Retinal pigment epithelial cell (primary cell): ENCODE data around the gene TREML4.
"Not testable (repeated sequence)": the region's sequence is repeated elsewhere in the genome, so short reads cannot be mapped to it uniquely, and the experiment has no call there.

ENCODE experiments used
- DNase-seq: peaks from one replicate; pipeline ENCODE4 v3.0.0-alpha.2; 2010; ENCODE audit warnings: low read depth
- H3K4me3 ChIP-seq: 2 replicates; pipeline ENCODE4 v1.5.1; 2011; ENCODE audit warnings: mild to moderate bottlenecking, low read length, control low read depth, moderate library complexity
- CTCF ChIP-seq: conservative IDR thresholded peaks from 2 replicates; pipeline ENCODE4 v1.5.1; 2011; ENCODE audit warnings: low read depth, low read length, control low read depth, inconsistent platforms

The TREML4 gene

DNA sequence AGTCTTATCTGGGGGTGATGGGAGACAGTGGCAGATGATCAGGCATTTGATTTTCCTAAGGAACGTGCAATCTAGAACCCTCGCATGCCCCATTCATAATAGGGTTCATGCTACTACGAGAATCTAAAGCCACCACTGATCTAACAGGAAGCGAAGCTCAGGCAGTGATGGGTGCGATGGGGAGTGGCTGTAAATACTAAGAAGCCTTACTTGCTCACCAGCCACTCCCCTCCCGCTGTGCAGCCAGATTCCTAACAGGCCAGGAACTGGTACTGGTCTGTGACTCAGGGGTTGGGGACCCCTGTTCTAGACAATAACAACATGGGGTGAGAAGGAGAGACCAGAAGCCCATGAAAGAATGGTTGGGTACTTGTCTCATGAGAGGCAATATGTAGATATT lies 4.5 kb downstream of the TREML4 start:
- TF ChIP-seq CTCF: no peak
- DNase-seq: no peak
- H3K4me3 ChIP-seq: no peak overlapping the region

DNA sequence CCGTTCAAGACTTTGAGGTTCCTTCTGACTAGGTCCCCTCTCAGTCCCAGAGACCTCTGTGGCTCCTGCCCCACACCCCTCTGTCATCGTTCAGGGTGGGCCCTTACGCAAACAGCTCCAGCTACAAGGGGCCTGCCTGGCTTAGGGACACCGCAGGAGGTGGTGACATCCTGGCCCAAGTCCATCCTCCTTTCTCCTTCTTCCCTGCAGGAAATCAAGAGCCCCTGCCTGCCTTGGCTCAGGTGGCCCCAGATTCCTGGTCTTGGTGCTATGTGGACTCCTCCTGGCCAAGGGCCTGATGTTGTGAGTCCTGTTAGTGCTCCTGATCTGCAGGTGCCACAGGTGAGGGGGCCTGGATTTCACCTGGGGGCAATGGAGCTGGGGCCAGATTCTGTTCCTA lies 8.1 kb downstream of the TREML4 start:
- TF ChIP-seq CTCF: no peak
- H3K4me3 ChIP-seq: no peak overlapping the region
- no peak for DNase-seq

- no peak overlapping the region for H3K4me3 ChIP-seq
- no peak for TF ChIP-seq CTCF
- DNase-seq: no peak
These were observed 9.0 kb downstream of the TREML4 start for GRCh38 chr6:41237128-41237527.

- H3K4me3 ChIP-seq: no peak overlapping the region
- no peak for DNase-seq
- TF ChIP-seq CTCF: no peak
These were observed 11.5 kb downstream of the TREML4 start for GRCh38 chr6:41239467-41240159.

DNA sequence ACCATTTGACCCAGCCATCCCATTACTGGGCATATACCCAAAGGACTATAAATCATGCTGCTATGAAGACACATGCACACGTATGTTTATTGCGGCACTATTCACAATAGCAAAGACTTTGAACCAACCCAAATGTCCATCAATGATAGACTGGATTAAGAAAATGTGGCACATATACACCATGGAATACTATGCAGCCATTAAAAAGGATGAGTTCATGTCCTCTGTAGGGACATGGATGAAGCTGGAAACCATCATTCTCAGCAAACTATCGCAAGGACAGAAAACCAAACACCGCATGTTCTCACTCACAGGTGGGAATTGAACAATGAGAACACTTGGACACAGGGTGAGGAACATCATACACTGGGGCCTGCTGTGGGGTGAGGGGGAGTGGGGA lies 18.4 kb downstream of the TREML4 start:
- H3K4me3 ChIP-seq, DNase-seq: not testable (repeated sequence)

DNA sequence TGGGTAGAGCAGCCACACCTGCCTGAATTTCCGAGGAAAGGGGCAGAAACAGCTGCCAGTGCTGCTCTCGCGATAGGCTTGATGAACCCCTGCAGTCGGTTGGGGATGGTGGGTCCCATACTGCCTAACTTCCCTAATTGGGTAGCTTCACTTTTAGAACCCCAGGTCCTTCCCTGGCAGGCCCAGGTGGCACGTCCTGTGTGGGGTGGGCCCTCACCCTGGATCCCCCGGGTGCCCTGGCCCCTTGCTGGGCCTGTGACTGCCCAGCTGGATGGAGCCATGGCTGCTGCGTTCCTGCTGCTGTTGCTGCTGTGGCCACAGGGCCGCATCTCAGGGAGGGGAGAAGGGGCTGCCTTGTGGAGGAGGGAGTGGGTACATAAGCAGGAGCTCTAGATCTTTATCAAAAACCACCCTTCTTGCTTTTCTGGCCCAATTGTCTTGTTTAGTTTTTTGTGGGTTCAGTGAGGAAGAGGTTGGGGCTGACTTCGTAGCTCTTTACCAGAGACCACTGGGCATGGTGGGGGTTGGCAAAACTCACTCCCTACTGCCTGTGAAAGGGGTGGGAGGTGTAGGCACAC lies 19.2 kb downstream of the TREML4 start:
- no peak for DNase-seq
- no peak for TF ChIP-seq CTCF
- H3K4me3 ChIP-seq: no peak overlapping the region

- TF ChIP-seq CTCF: no peak
- no peak overlapping the region for H3K4me3 ChIP-seq
- no peak for DNase-seq
These were observed 19.9 kb downstream of the TREML4 start for GRCh38 chr6:41247882-41248705.
